Esophagus squamous epithelium (tissue), 4 donors: ENCODE data around the gene UBA7.

ENCODE experiments used
- POLR2A ChIP-seq, 4 donors: fragments of 450-650 bp; IDR thresholded peaks; one replicate each; pipeline ENCODE4 v1.6.1; 2017; ENCODE audit warnings: antibody characterized with exemption in 4 of 4, mild to moderate bottlenecking in 4 of 4, moderate library complexity in 3 of 4
- TF ChIP-seq, protein P1 (sequence below), 6 experiments: fragments of 450-650 bp in 4 of 6; fragments of 200-600 bp in 2 of 6; sonication (generic) in 2 of 6; IDR thresholded peaks; one replicate each; pipeline ENCODE4 v1.5.1; 2016 to 2019; ENCODE audit warnings: antibody characterized with exemption in 6 of 6, mild to moderate bottlenecking in 4 of 6, moderate library complexity in 4 of 6

DNA sequence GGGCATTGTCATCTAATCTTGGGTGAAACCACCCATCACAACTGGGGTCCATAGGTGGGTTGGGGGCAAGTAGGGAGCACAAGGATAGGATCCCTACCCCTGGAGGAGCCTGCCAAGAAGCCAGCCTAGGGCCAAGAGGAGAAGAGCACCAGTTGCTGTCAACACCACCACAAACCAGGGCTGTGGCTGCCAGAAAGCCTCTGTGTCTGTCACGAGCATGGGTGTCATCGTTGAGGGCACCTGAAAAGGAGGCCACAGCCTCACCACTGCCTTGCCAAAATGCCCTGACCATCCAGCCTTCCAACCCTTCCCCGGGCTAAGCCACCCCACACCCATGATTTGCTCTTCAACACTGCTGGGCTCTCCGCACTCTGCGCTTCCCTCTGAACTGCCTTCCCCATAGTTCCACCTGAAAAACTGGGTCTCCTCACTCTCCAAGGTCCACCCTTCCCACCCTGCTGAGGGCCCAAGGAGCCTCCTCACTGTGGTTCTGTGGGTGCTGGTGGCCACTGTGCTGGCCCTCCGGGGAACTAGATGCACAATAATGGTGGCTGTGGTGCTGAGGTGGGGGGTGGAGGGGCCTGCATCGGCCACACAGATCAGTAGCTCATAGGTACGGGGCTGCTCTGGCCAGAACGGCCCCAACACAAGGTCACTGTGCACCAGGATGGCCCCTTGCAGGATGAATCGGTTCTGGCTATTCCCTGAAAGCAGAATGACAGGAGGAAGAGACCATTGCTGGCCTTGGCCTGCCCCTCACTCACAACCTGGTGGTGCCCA lies 21.2 kb downstream of the UBA7 start:
- TF ChIP-seq, protein P1, sequence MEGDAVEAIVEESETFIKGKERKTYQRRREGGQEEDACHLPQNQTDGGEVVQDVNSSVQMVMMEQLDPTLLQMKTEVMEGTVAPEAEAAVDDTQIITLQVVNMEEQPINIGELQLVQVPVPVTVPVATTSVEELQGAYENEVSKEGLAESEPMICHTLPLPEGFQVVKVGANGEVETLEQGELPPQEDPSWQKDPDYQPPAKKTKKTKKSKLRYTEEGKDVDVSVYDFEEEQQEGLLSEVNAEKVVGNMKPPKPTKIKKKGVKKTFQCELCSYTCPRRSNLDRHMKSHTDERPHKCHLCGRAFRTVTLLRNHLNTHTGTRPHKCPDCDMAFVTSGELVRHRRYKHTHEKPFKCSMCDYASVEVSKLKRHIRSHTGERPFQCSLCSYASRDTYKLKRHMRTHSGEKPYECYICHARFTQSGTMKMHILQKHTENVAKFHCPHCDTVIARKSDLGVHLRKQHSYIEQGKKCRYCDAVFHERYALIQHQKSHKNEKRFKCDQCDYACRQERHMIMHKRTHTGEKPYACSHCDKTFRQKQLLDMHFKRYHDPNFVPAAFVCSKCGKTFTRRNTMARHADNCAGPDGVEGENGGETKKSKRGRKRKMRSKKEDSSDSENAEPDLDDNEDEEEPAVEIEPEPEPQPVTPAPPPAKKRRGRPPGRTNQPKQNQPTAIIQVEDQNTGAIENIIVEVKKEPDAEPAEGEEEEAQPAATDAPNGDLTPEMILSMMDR (IDR thresholded peaks at IDR 0.05), result no peak
- no peak for TF ChIP-seq POLR2A (IDR thresholded peaks at IDR 0.05)
